Loucy (cell line): ENCODE measurements around the gene KLK6.

Experiments used
- EZH2phosphoT487 ChIP-seq: fragments of 200-600 bp; IDR thresholded peaks from 2 replicates; pipeline ENCODE4 v1.6.1; 2018; ENCODE audit warnings: antibody characterized with exemption, mild to moderate bottlenecking, moderate library complexity, borderline replicate concordance
- TF ChIP-seq, protein P1 (sequence below): fragments of 200-600 bp; sonication (generic); conservative IDR thresholded peaks from 2 replicates; pipeline ENCODE4 v1.5.1; 2014; ENCODE audit warnings: mild to moderate bottlenecking, antibody characterized with exemption, low read length

DNA sequence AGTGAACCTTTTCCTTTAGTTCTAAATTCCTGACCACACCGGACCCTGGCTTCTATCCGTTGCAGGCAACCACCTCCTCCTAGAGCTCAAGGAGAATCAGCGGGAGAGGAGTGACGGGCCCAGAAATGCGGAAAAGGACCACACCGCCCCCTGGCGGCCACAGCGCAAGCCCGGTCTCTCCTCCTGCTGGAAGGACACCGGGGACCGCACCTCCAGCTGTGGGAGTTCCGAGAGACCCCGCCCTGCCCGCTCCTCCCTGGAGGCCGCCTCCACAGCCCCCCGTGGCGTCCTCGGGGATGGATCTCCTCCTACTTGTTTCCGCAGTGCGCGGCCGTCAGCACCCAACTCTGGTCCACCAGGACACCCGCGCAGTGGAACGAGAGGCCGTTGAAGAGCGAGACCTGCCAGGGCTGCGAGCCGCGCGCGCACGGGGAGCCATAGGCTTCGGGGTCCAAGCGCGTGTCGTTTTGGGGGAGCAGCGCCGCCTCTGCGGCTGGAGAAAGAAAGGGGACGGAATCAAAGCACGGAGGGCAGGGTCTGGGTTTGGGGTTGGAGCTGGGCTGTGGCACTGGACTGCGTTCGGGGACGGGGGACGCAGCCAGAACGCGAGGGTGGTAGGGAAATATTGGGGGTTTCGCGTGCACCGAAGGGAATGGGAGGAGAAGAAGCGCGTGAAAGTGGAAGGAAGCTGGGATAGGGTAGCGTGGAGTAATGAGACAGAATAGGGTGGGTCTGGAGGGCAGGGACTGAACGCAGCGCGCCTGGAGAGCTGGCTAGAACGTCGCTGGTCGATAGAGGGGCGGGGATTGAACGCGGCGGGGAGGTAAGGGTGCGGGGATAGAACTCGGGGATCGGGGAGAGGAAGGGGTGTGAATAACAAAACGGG, 47.6 kb upstream of the KLK6 start:
- TF ChIP-seq, protein P1, sequence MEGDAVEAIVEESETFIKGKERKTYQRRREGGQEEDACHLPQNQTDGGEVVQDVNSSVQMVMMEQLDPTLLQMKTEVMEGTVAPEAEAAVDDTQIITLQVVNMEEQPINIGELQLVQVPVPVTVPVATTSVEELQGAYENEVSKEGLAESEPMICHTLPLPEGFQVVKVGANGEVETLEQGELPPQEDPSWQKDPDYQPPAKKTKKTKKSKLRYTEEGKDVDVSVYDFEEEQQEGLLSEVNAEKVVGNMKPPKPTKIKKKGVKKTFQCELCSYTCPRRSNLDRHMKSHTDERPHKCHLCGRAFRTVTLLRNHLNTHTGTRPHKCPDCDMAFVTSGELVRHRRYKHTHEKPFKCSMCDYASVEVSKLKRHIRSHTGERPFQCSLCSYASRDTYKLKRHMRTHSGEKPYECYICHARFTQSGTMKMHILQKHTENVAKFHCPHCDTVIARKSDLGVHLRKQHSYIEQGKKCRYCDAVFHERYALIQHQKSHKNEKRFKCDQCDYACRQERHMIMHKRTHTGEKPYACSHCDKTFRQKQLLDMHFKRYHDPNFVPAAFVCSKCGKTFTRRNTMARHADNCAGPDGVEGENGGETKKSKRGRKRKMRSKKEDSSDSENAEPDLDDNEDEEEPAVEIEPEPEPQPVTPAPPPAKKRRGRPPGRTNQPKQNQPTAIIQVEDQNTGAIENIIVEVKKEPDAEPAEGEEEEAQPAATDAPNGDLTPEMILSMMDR, result peak; percentile 68
- TF ChIP-seq EZH2phosphoT487, result no peak
